Measurements from ENCODE around the gene ATOSB.

The ATOSB gene

GRCh38 chr9:35069020-35069419, 46.6 kb downstream of the ATOSB start:
- peak overlapping the region; percentile 100; the same call in 1 of the 2 replicates for H3K27ac ChIP-seq
- TF ChIP-seq CTCF (conservative IDR thresholded peaks at IDR 0.05): no peak

GRCh38 chr9:35067056-35067455, 48.6 kb downstream of the ATOSB start:
- H3K27ac ChIP-seq: no peak overlapping the region
- no peak for TF ChIP-seq CTCF (conservative IDR thresholded peaks at IDR 0.05)

GRCh38 chr9:35060548-35061207, 55.0 kb downstream of the ATOSB start:
- no peak overlapping the region for H3K27ac ChIP-seq
- TF ChIP-seq CTCF (conservative IDR thresholded peaks at IDR 0.05): no peak

- H3K27ac ChIP-seq: no peak overlapping the region
- TF ChIP-seq CTCF (conservative IDR thresholded peaks at IDR 0.05): no peak
Observed at GRCh38 chr9:35059438-35059837, 56.2 kb downstream of the ATOSB start.

GRCh38 chr9:35057271-35057620, 58.4 kb downstream of the ATOSB start:
- H3K27ac ChIP-seq: no peak overlapping the region
- TF ChIP-seq CTCF (conservative IDR thresholded peaks at IDR 0.05): no peak

GRCh38 chr9:35056571-35057270, 58.9 kb downstream of the ATOSB start:
- TF ChIP-seq CTCF (conservative IDR thresholded peaks at IDR 0.05): no peak
- H3K27ac ChIP-seq: no peak overlapping the region

- no peak for TF ChIP-seq CTCF (conservative IDR thresholded peaks at IDR 0.05)
- H3K27ac ChIP-seq: no peak overlapping the region
Observed at GRCh38 chr9:35054871-35055644, 60.6 kb downstream of the ATOSB start.
